Vagina (tissue), 2 donors: ENCODE measurements around the gene ZNF24. TPM values are rescaled to one million over a fixed set of nuclear protein-coding genes. Genes with fewer than 3 reads are reported as not detected.

Experiments
- DNase-seq, 2 donors: peaks; one replicate each; pipeline ENCODE4 v3.0.0-alpha.2; 2017; ENCODE audit errors: extremely low spot score in 2 of 2
- H3K27ac ChIP-seq: fragments of 200-600 bp; sonication (generic); one replicate; pipeline ENCODE4 v1.5.1; 2019
- H3K27me3 ChIP-seq: fragments of 200-600 bp; sonication (generic); one replicate; pipeline ENCODE4 v1.5.1; 2019
- H3K36me3 ChIP-seq, 2 donors: fragments of 200-600 bp; sonication (generic); one replicate each; pipeline ENCODE4 v1.5.1; 2017 to 2019
- H3K4me1 ChIP-seq: fragments of 200-600 bp; sonication (generic); one replicate; pipeline ENCODE4 v1.5.1; 2019
- H3K4me3 ChIP-seq, 2 donors: fragments of 200-600 bp; sonication (generic); 1 replicate in 1 of 2; 2 replicates in 1 of 2; pipeline ENCODE4 v1.5.1; 2016 to 2019
- H3K9me3 ChIP-seq: fragments of 200-600 bp; sonication (generic); one replicate; pipeline ENCODE4 v1.5.1; 2019
- CTCF ChIP-seq, 3 experiments: fragments of 450-650 bp in 2 of 3; fragments of 200-600 bp in 1 of 3; sonication (generic) in 1 of 3; IDR thresholded peaks; one replicate each; pipeline ENCODE4 v1.5.1; 2017 to 2019; ENCODE audit warnings: antibody characterized with exemption in 3 of 3, mild to moderate bottlenecking in 2 of 3, moderate library complexity in 2 of 3
- POLR2A ChIP-seq, 2 donors: fragments of 450-650 bp; IDR thresholded peaks; one replicate each; pipeline ENCODE4 v1.6.1; 2017; ENCODE audit warnings: antibody characterized with exemption in 2 of 2, mild to moderate bottlenecking in 2 of 2, moderate library complexity in 2 of 2
- POLR2AphosphoS5 ChIP-seq, 2 donors: sonication (generic); formaldehyde crosslinking; IDR thresholded peaks; one replicate each; pipeline ENCODE4 v1.9.0; 2017; ENCODE audit warnings: antibody characterized with exemption in 2 of 2, mild to moderate bottlenecking in 2 of 2, low read depth in 1 of 2; ENCODE audit not compliant: insufficient read depth in 1 of 2
- intact Hi-C: fragments of 100-400 bp; cut with DNase I; formaldehyde crosslinking; loops from one replicate; pipeline ENCODE4 v1.15.1; 2023
- total RNA-seq: library from RNA; depleted of rRNA; stranded (reverse); fragments of >200 nt; gene quantifications from one replicate; pipeline ENCODE4 v1.2.3, GENCODE V29; 2016

Gene ZNF24
- total RNA-seq, 1 donor from 2014 or later, result 24.8 TPM

GRCh38 chr18:35289293-35289692 lies 54.9 kb downstream of the ZNF24 start:
- intact Hi-C loops, result loop anchor here (5.0 kb wide), 1 partner anchor 58 kb away; no protein-coding TSS in a partner anchor
- peak overlapping the region; percentile 77 for H3K27ac ChIP-seq

GRCh38 chr18:35284841-35285240 lies 59.4 kb downstream of the ZNF24 start:
- TF ChIP-seq POLR2AphosphoS5 (IDR thresholded peaks at IDR 0.05; ENCODE audit: insufficient read depth in 1 of 2, low read depth in 1 of 2) (no peak), POLR2A (IDR thresholded peaks at IDR 0.05) (no peak), CTCF (IDR thresholded peaks at IDR 0.05) (no peak)
- intact Hi-C loops, result loop anchor here (5.0 kb wide), 1 partner anchor 62 kb away; no protein-coding TSS in a partner anchor
- H3K36me3 ChIP-seq, result peaks cover 0 to 9% of the 10 kb centered on the region in 2 donors
- no peak for DNase-seq
- no peaks in the 10 kb centered on the region for H3K27me3 ChIP-seq
- peaks cover 7% of the 10 kb centered on the region for H3K4me1 ChIP-seq
- no peak overlapping the region for H3K4me3 ChIP-seq
- H3K27ac ChIP-seq, result no peak overlapping the region
- H3K9me3 ChIP-seq, result no peaks in the 10 kb centered on the region

More at GRCh38 chr18:35289293-35289692, 54.9 kb downstream of the ZNF24 start:
- peaks cover 0 to 11% of the 10 kb centered on the region in 2 donors for H3K36me3 ChIP-seq
- H3K4me3 ChIP-seq, result peak overlapping the region; percentile 66 to 74
- no peaks in the 10 kb centered on the region for H3K27me3 ChIP-seq
- no peak for DNase-seq
- TF ChIP-seq CTCF (IDR thresholded peaks at IDR 0.05) (no peak), POLR2A (IDR thresholded peaks at IDR 0.05) (no peak), POLR2AphosphoS5 (IDR thresholded peaks at IDR 0.05; ENCODE audit: insufficient read depth in 1 of 2, low read depth in 1 of 2) (no peak)
- H3K4me1 ChIP-seq, result peaks cover 27% of the 10 kb centered on the region
- H3K9me3 ChIP-seq, result no peaks in the 10 kb centered on the region

GRCh38 chr18:35283923-35284794 lies 60.1 kb downstream of the ZNF24 start:
- H3K4me1 ChIP-seq, result peaks cover 3% of the 10 kb centered on the region
- H3K27ac ChIP-seq, result no peak overlapping the region
- DNase-seq, result no peak
- H3K9me3 ChIP-seq, result no peaks in the 10 kb centered on the region
- peaks cover 0 to 9% of the 10 kb centered on the region in 2 donors for H3K36me3 ChIP-seq
- intact Hi-C loops, result no loop called here
- no peak for TF ChIP-seq POLR2AphosphoS5 (IDR thresholded peaks at IDR 0.05; ENCODE audit: insufficient read depth in 1 of 2, low read depth in 1 of 2)
- TF ChIP-seq POLR2A (IDR thresholded peaks at IDR 0.05), result no peak
- no peak for TF ChIP-seq CTCF (IDR thresholded peaks at IDR 0.05)
- no peak overlapping the region for H3K4me3 ChIP-seq
- H3K27me3 ChIP-seq, result no peaks in the 10 kb centered on the region

GRCh38 chr18:35282353-35282752 lies 61.9 kb downstream of the ZNF24 start:
- intact Hi-C loops, result no loop called here
- Histone ChIP-seq H3K27me3 (no peaks in the 10 kb centered on the region), H3K4me3 (no peak overlapping the region), H3K27ac (no peak overlapping the region), H3K4me1 (no peaks in the 10 kb centered on the region), H3K9me3 (no peaks in the 10 kb centered on the region), H3K36me3 (peaks cover 0 to 9% of the 10 kb centered on the region in 2 donors)
- TF ChIP-seq POLR2AphosphoS5 (IDR thresholded peaks at IDR 0.05; ENCODE audit: insufficient read depth in 1 of 2, low read depth in 1 of 2) (no peak), POLR2A (IDR thresholded peaks at IDR 0.05) (no peak), CTCF (IDR thresholded peaks at IDR 0.05) (no peak)
- DNase-seq, result no peak

Other genes starting within 250 kb of the ZNF24 start
- 31.9 TPM for gene ZNF397, start 103.4 kb downstream of the ZNF24 start, total RNA-seq
- gene ZSCAN30, start 54.2 kb downstream of the ZNF24 start, total RNA-seq, result 19.4 TPM
- 0.98 TPM for gene ZNF396, start 32.9 kb upstream of the ZNF24 start, total RNA-seq
- 21.1 TPM for gene INO80C, start 153.5 kb upstream of the ZNF24 start, total RNA-seq
- 29.2 TPM for gene GALNT1, start 237.3 kb upstream of the ZNF24 start, total RNA-seq